Body of pancreas (tissue), 4 donors: ENCODE data around the gene CHCHD3.

Source experiments
- CTCF ChIP-seq, 7 experiments: fragments of 450-650 bp in 4 of 7; fragments of 200-600 bp in 3 of 7; sonication (generic) in 3 of 7; IDR thresholded peaks; one replicate each; pipeline ENCODE4 v1.5.1; 2016 to 2019; ENCODE audit warnings: antibody characterized with exemption in 7 of 7
- POLR2A ChIP-seq, 3 donors: fragments of 450-650 bp; IDR thresholded peaks; one replicate each; pipeline ENCODE4 v1.6.1; 2016; ENCODE audit warnings: antibody characterized with exemption in 3 of 3, mild to moderate bottlenecking in 2 of 3

- no peak for TF ChIP-seq POLR2A (IDR thresholded peaks at IDR 0.05)
- TF ChIP-seq CTCF (IDR thresholded peaks at IDR 0.05): no peak
Observed at GRCh38 chr7:132897093-132897687, 184.7 kb downstream of the CHCHD3 start.
